Measurements from ENCODE around the gene ARHGAP30.

ARHGAP30 gene

DNA sequence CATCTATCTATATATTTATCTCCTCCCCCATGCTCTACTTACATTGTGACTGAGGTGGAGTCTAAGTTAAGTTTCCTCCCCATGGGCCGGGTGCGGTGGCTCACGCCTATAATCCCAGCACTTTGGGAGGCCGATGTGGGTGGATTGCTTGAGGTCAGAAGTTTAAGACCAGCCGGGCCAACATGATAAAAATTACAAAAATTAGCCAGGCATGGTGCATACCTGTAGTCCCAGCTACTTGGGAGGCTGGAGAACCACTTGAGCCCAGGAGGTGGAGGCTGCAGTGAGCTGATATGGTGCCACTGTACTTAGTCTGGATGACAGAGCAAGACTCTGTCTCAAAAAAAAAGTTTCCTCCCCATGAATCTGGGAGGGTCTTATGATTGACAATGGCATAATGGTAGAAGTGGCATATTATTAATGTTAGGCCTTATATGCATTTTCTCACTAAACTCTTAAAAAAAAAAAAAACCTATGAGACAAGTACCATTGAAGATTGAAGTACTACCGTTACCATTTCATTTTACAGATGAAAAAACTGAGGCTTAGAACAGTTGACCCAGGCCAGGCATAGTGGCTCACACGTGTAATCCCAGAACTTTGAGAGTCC, 60.0 kb downstream of the ARHGAP30 start:
- DNase-seq = no peak

- DNase-seq = no peak
Observed at GRCh38 chr1:161008869-161009510, 60.7 kb downstream of the ARHGAP30 start.

DNA sequence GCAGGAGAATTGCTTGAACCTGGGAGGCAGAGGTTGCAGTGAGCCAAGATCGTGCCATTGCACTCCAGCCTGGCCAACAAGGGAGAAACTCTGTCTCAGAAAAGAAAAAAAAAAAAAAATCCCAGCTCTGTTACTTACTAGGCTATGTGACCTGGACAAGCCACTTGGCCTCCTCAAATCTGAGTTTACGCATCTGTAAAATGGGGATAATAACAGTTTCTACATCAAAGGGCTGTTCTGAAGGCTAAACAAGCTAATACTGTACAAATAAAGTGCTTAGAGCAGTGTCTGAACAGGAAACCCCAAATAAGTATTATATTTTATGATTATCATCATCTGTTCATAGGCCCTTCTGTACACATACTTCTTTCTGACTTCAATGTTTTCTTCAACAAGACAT, 62.3 kb downstream of the ARHGAP30 start:
- no peak for DNase-seq

DNA sequence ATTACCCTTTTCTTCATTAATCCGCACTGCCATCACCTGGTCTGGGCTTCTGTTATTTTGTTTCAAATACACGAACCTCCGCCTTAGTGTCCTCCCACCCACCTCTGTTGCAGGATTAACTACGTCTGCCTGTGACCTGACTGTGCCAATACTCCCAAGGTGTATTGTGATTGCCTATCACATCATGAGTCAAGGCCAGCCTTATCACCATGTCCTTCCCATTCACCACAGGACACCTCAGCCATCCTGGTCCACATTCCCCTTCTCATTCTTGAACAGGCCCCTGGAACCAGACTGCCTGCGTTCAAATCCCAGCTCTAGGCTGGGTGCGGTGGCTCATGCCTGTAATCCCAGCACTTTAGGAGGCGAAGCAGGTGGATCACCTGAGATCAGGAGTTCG, 63.1 kb downstream of the ARHGAP30 start:
- no peak for DNase-seq

DNA sequence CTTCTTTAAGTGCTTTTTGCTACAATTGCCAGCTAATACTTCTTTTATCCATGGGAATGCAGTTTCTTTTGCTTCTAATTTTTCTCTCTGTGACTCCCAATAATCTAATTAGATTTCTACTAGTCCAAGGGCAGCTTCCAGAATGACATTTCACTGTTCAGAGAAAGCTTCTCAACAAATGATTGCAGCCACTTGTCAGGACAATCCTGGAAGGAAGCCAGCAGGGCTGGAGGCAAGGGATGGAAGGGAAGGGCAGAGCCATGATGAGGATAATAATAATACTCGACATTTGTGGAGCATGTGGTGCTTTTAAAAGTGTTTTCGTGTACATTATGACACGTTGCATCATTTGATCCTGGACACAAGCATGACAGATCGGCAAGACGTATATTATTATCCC, 68.2 kb downstream of the ARHGAP30 start:
- no peak for DNase-seq

GRCh38 chr1:161000736-161001480, 68.8 kb downstream of the ARHGAP30 start:
- no peak for DNase-seq

DNA sequence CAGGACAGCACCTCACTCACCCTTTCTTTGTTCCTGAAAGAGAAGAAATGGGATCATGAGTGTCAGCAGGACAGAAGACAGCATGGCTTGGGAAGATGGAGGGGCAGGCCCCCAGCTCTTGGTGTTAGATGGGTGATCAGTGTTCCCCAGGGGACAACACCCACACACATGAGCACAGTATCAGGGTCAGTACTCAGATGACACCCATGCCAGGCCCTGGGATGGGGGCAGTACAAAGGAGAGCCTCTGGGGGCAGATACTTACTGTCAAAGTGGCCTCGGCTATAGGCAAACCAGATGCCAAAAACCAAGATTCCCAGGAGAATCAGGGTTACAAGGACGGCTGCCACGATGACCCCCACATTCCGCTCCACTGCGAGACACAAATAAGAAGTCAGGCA, 70.3 kb downstream of the ARHGAP30 start:
- DNase-seq = no peak

DNA sequence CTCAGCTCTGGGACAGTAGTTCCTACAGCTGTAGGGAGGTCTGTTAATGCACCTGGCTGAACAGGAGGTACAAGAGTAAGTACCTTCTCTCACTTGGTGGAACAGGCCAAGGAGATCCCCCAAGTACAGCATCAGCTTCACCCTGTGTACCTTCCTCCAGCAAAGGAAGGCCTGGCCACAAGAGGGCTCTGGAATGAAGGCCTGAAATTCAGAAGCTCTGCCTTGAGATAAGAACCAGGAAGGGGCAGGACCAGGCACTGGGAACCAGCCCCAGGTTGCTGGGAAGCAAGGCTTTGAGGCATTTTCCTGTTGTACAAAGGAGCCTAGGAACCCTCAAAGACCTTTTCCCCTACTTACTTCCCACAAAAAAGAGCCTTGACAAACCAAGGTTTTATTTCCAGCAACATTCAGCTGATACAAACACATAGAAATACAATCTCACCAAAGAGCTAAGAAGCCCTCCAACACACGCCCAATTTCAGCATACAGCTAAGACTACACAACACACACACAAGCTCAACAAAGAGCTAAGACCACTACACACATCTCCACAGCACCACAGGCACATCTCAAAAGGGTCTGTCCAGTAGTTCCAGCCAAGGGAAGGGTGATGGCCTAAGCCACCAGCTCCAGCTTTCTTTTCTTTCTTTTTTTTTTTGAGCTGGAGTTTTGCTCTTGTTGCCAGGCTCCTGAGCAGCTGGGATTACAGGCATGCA, 72.2 kb downstream of the ARHGAP30 start:
- DNase-seq = peak in 4 of 5 donors; percentile 12 to 59 (median 26)
